H1 (cell line): ENCODE measurements around the gene KIF26A. TPM values are rescaled to one million over a fixed set of nuclear protein-coding genes. Genes with fewer than 3 reads are reported as not detected.
A peak's percentile ranks its signal among the peaks of the same experiment; 100 is the strongest.

Experiments used
- CTCF ChIA-PET: fragments of 300-600 bp; sonication (Branson Sonifier 250); formaldehyde crosslinking; loops from one replicate; lab custom pipeline; 2021; ENCODE audit not compliant: partially characterized antibody; lab: Charles Lee
- POLR2A ChIA-PET: fragments of 300-600 bp; sonication (Branson Sonifier 250); formaldehyde crosslinking; loops from one replicate; lab custom pipeline; 2021; ENCODE audit warnings: inconsistent platforms; ENCODE audit not compliant: partially characterized antibody; lab: Charles Lee
- DNase-seq, 2 experiments: peaks; one replicate each; pipeline versions ENCODE4 v3.0.0 to v3.0.0-alpha.2; 2010 to 2022; ENCODE audit warnings: low spot score in 2 of 2, low read depth in 1 of 2, mixed read lengths in 1 of 2
- FAIRE-seq: peaks from 2 replicates; lab custom pipeline; 2011; peaks lifted over from hg19 to GRCh38; lab: Jason Lieb, UNC
- H2AFZ ChIP-seq: 2 replicates; pipeline ENCODE4 v1.8.1; 2012; ENCODE audit warnings: low read length, inconsistent platforms
- H2AK5ac ChIP-seq: 2 replicates; pipeline ENCODE4 v1.6.1; 2013; ENCODE audit warnings: low read depth, low read length
- H2BK120ac ChIP-seq: replicated peaks from 2 replicates; pipeline ENCODE3; 2013; ENCODE audit warnings: low read depth, low read length, inconsistent platforms
- H2BK12ac ChIP-seq: 2 replicates; pipeline ENCODE4 v1.6.1; 2013; ENCODE audit warnings: low read depth, low read length
- H2BK15ac ChIP-seq: 2 replicates; pipeline ENCODE4 v1.6.1; 2013; ENCODE audit warnings: low read length
- H2BK20ac ChIP-seq: 2 replicates; pipeline ENCODE4 v1.6.1; 2013; ENCODE audit warnings: low read length
- H2BK5ac ChIP-seq: 2 replicates; pipeline ENCODE4 v1.6.1; 2013; ENCODE audit warnings: low read depth, low read length
- H3K14ac ChIP-seq: 2 replicates; pipeline ENCODE4 v1.6.1; 2013; ENCODE audit warnings: inconsistent platforms; ENCODE audit not compliant: insufficient read length
- H3K18ac ChIP-seq: 2 replicates; pipeline ENCODE4 v1.6.1; 2013; ENCODE audit warnings: low read length; ENCODE audit errors: extremely low read depth
- H3K23ac ChIP-seq: 2 replicates; pipeline ENCODE4 v1.6.1; 2013; ENCODE audit warnings: inconsistent platforms; ENCODE audit not compliant: insufficient read length
- H3K23me2 ChIP-seq: 2 replicates; pipeline ENCODE4 v1.6.1; 2013; ENCODE audit warnings: low read depth, low read length
- H3K27ac ChIP-seq: 2 replicates; pipeline ENCODE4 v1.6.1; 2011; ENCODE audit warnings: low read depth, low read length, inconsistent platforms
- H3K27me3 ChIP-seq, 4 experiments: replicated peaks in 1 of 4; 1 replicate in 1 of 4; 2 replicates in 3 of 4; pipeline versions ENCODE4 v1.6.1 to v1.8.1; 2011 to 2013; ENCODE audit warnings: low read length in 3 of 4, mild to moderate bottlenecking in 3 of 4, inconsistent platforms in 2 of 4, mixed read lengths in 2 of 4, moderate library complexity in 1 of 4; ENCODE audit not compliant: control insufficient read depth in 3 of 4, insufficient read depth in 3 of 4; ENCODE audit errors: extremely low read depth in 1 of 4
- H3K36me3 ChIP-seq, 4 experiments: 2 replicates each; pipeline versions ENCODE4 v1.6.1 to v1.8.1; 2011 to 2013; ENCODE audit warnings: mild to moderate bottlenecking in 4 of 4, low read length in 3 of 4, moderate library complexity in 2 of 4, control low read depth in 1 of 4, inconsistent platforms in 1 of 4; ENCODE audit not compliant: insufficient read depth in 4 of 4, control insufficient read depth in 2 of 4
- H3K4ac ChIP-seq: replicated peaks from 2 replicates; pipeline ENCODE3; 2013; ENCODE audit warnings: low read length, low read depth, mixed read lengths, inconsistent platforms; ENCODE audit not compliant: insufficient read length
- H3K4me1 ChIP-seq, 4 experiments: replicated peaks in 1 of 4; 1 replicate in 1 of 4; 2 replicates in 3 of 4; pipeline versions ENCODE4 v1.6.1 to v1.8.1; 2011 to 2013; ENCODE audit warnings: low read length in 3 of 4, inconsistent platforms in 2 of 4, mixed read lengths in 1 of 4; ENCODE audit not compliant: insufficient read depth in 4 of 4, control insufficient read depth in 3 of 4
- H3K4me2 ChIP-seq, 2 experiments: 2 replicates each; pipeline versions ENCODE4 v1.6.1 to v1.8.1; 2011 to 2013; ENCODE audit warnings: low read depth in 2 of 2, low read length in 2 of 2, control low read depth in 1 of 2, inconsistent platforms in 1 of 2, mild to moderate bottlenecking in 1 of 2; ENCODE audit not compliant: insufficient read depth in 1 of 2
- H3K4me3 ChIP-seq, 4 experiments: fragments of 200-600, 300-600 bp in 1 of 4; sonication (generic), shearing (Covaris generic), sonication (Bioruptor Twin) in 1 of 4; 2 replicates each; pipeline versions ENCODE4 v1.5.1 to v1.8.1; 2011 to 2016; ENCODE audit warnings: low read length in 4 of 4, low read depth in 3 of 4, control low read depth in 2 of 4, inconsistent platforms in 2 of 4, mild to moderate bottlenecking in 2 of 4, mixed read lengths in 1 of 4, moderate library complexity in 1 of 4; ENCODE audit not compliant: insufficient read depth in 2 of 4; ENCODE audit errors: extremely low read depth in 1 of 4
- H3K56ac ChIP-seq: replicated peaks from 2 replicates; pipeline ENCODE3; 2013; ENCODE audit warnings: low read depth, mild to moderate bottlenecking, mixed read lengths, low read length, inconsistent platforms; ENCODE audit not compliant: insufficient read length
- H3K79me1 ChIP-seq: 2 replicates; pipeline ENCODE4 v1.6.1; 2013; ENCODE audit warnings: low read depth, low read length, control low read depth
- H3K79me2 ChIP-seq, 2 experiments: 2 replicates each; pipeline versions ENCODE4 v1.6.1 to v1.8.1; 2012 to 2013; ENCODE audit warnings: low read length in 2 of 2, mild to moderate bottlenecking in 2 of 2, inconsistent platforms in 1 of 2; ENCODE audit not compliant: insufficient read depth in 2 of 2, control insufficient read depth in 1 of 2
- H3K9ac ChIP-seq, 4 experiments: replicated peaks in 1 of 4; 1 replicate in 1 of 4; 2 replicates in 3 of 4; pipeline versions ENCODE4 v1.6.1 to v1.8.1; 2011 to 2013; ENCODE audit warnings: low read depth in 3 of 4, low read length in 3 of 4, control low read depth in 2 of 4, mild to moderate bottlenecking in 2 of 4, moderate library complexity in 2 of 4, inconsistent platforms in 1 of 4; ENCODE audit errors: extremely low read depth in 1 of 4
- H3K9me3 ChIP-seq, 2 experiments: 2 replicates each; pipeline versions ENCODE4 v1.6.1 to v1.8.1; 2012 to 2013; ENCODE audit warnings: mild to moderate bottlenecking in 2 of 2, moderate library complexity in 2 of 2, control low read depth in 1 of 2, inconsistent platforms in 1 of 2, low read depth in 1 of 2, low read length in 1 of 2, mixed read lengths in 1 of 2; ENCODE audit not compliant: insufficient read depth in 2 of 2
- H4K20me1 ChIP-seq, 2 experiments: replicated peaks in 1 of 2; 2 replicates each; pipeline versions ENCODE3 to v1.8.1; 2011 to 2013; ENCODE audit warnings: inconsistent platforms in 2 of 2, low read length in 2 of 2, mild to moderate bottlenecking in 1 of 2; ENCODE audit not compliant: insufficient read depth in 2 of 2, control insufficient read depth in 1 of 2
- H4K5ac ChIP-seq: 2 replicates; pipeline ENCODE4 v1.6.1; 2013; ENCODE audit warnings: low read length, low read depth, mixed read lengths, inconsistent platforms; ENCODE audit not compliant: insufficient read length
- H4K8ac ChIP-seq: 2 replicates; pipeline ENCODE4 v1.8.0; 2013; ENCODE audit warnings: mild to moderate bottlenecking, moderate library complexity, low read length, inconsistent platforms; ENCODE audit not compliant: insufficient read depth; ENCODE audit errors: extremely low read depth
- H4K91ac ChIP-seq: replicated peaks from 2 replicates; pipeline ENCODE3; 2013; ENCODE audit warnings: low read length, mixed read lengths, inconsistent platforms; ENCODE audit not compliant: insufficient read length
- BCL11A ChIP-seq, 2 experiments: IDR thresholded peaks; one replicate each; pipeline ENCODE4 v1.6.1; 2011; ENCODE audit warnings: low read depth in 2 of 2, low read length in 2 of 2, mild to moderate bottlenecking in 2 of 2
- CBX5 ChIP-seq: fragments of 300-800, 300-1000 bp; sonication (generic); IDR thresholded peaks from 2 replicates; pipeline ENCODE4 v1.7.1; 2016; ENCODE audit warnings: antibody characterized with exemption, low read length, low read depth
- CHD1 ChIP-seq: IDR thresholded peaks from 2 replicates; pipeline ENCODE4 v1.6.1; 2012; ENCODE audit warnings: low read depth, low read length, improper control_type of control experiment
- EGR1 ChIP-seq: IDR thresholded peaks from 2 replicates; pipeline ENCODE4 v1.6.1; 2011; ENCODE audit warnings: low read depth, low read length, borderline replicate concordance
- KDM4A ChIP-seq: IDR thresholded peaks from one replicate; pipeline ENCODE4 v1.7.1; 2012; ENCODE audit warnings: low read depth, mild to moderate bottlenecking, moderate library complexity, low read length, inconsistent platforms; ENCODE audit not compliant: severe bottlenecking
- PHF8 ChIP-seq: fragments of 200-600 bp; sonication (generic); conservative IDR thresholded peaks from 2 replicates; pipeline ENCODE4 v1.7.1; 2012; ENCODE audit warnings: low read depth, mild to moderate bottlenecking, inconsistent platforms, low read length, moderate library complexity
- TEAD4 ChIP-seq: IDR thresholded peaks from 2 replicates; pipeline ENCODE4 v1.6.1; 2012; ENCODE audit warnings: low read depth, low read length, inconsistent platforms, mixed read lengths
- WGBS, 2 experiments: shearing (Covaris generic) in 1 of 2; methylation state at CpG; one replicate each; pipeline versions ENCODE4 v1.1.6 to v1.1.7; 2013 to 2015; ENCODE audit warnings: low lambda C conversion rate in 2 of 2, mixed read lengths in 2 of 2, inconsistent platforms in 1 of 2, low coverage in 1 of 2, missing lambda C conversion rate in 1 of 2; ENCODE audit not compliant: insufficient replicate concordance in 2 of 2, insufficient coverage in 1 of 2, insufficient read length in 1 of 2; ENCODE audit errors: extremely low coverage in 1 of 2, missing lambda C conversion rate in 1 of 2; 5-methylcytosine and 5-hydroxymethylcytosine counted together
- polyA plus RNA-seq, 7 experiments: library from polyadenylated mRNA; depleted of rRNA in 3 of 7; stranded (reverse) in 5 of 7; unstranded in 2 of 7; fragments of >200 nt in 5 of 7; fragments of 200-250 nt in 2 of 7; gene quantifications; 1 replicate in 5 of 7; 2 replicates in 1 of 7; 4 replicates in 1 of 7; pipeline versions ENCODE4 v1.2.1 to v1.2.3, GENCODE V29; 2011 to 2013; ENCODE audit warnings: missing spikeins in 2 of 7, mixed read lengths in 2 of 7
- total RNA-seq: library from RNA; stranded (reverse); fragmentation: NEBNext Ultra II Directional; extraction: Animal tissue kit (Norgen Biotek cat#: 25700); gene quantifications from 2 replicates; pipeline ENCODE4 v1.2.1, GENCODE V29; 2021
- TF ChIP-seq, protein P1 (sequence below): IDR thresholded peaks from 2 replicates; pipeline ENCODE4 v1.6.1; 2011; ENCODE audit warnings: low read depth, mild to moderate bottlenecking, low read length; ENCODE audit not compliant: insufficient read depth
- TF ChIP-seq, protein P2 (sequence below): IDR thresholded peaks from 2 replicates; pipeline ENCODE4 v1.6.1; 2011; ENCODE audit warnings: low read length, improper control_type of control experiment

KIF26A gene
- total and polyA plus RNA-seq, 2 of the 8 experiments (the other 6 are each of a cell fraction or from before 2014, with no cell fraction given) = 11.5 to 41.6 TPM

DNA sequence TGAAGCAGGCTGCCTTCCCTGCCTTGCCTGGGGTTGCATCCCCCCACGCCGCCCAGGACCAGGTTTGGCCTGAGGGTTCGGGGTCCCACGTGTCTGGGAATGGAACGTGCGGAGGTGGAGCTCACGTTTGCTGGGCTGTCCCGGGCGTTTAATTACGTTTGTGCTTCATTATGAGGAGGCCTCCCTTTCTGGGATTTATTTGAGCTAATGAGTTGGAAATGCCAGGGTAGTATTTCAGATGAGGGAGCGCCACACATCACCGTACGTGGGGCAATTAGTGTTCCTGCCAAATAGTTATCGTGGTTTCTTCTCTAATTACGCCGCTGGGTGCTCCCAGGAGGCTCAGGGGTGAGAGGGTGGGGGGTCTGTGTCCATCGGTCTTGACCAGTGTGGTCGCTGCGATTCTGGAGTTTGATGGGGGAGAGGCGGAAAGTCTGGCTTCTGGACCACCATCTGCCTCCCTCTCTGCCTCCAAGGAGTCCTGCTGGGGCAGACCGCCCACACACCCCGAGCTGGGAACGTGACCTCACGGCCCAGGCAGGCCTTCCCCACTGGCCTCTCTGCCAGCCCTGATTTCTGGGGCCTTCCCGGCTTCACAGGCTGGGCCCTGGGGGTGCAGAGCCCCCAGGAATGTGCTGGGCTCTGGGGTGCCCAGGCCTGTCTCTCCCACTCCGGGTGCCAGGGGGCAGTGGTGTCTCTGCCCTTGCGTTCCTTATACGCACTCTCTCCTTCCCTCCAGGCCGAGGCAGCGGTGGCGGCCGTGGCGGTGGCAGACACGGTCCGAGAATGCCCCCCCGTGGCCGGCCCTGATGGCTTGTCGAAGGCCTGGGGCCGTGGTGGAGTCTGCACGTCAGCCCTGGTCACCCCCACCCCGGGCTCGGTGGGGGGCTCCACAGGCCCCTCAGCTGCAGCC lies 18.9 kb downstream of the KIF26A start:
- CTCF ChIA-PET = interaction anchor here (0.6 to 3.0 kb wide), 8 partner anchors 9 to 202 kb away, joined by 3 to 16 read pairs (median 3); no protein-coding TSS in a partner anchor
- Histone ChIP-seq H2BK5ac (no peak overlapping the region), H2AFZ (no peak overlapping the region), H3K18ac (no peak overlapping the region; the same call in 1 of the 2 replicates), H4K91ac (no peak overlapping the region), H3K79me1 (peaks cover 30% of the 10 kb centered on the region), H3K4ac (no peak overlapping the region), H4K5ac (no peak overlapping the region), H3K4me2 (no peak overlapping the region), H3K36me3 (peaks cover 0 to 8% (median 7%) of the 10 kb centered on the region in 4 experiments; a peak in 4 of 8 replicates), H4K8ac (peak overlapping the region; percentile 45; the same call in 1 of the 2 replicates), H2AK5ac (no peak overlapping the region), H3K56ac (no peak overlapping the region), H3K4me1 (no peaks in the 10 kb centered on the region; a peak in 1 of 7 replicates), H3K4me3 (no peak overlapping the region), H3K14ac (no peak overlapping the region), H3K27me3 (no peaks in the 10 kb centered on the region), H3K23me2 (no peaks in the 10 kb centered on the region), H3K79me2 (peaks cover 0 to 18% of the 10 kb centered on the region in 2 experiments; a peak in 2 of 4 replicates), H4K20me1 (peaks cover 2 to 19% of the 10 kb centered on the region in 2 experiments), H2BK15ac (no peak overlapping the region), H2BK120ac (no peak overlapping the region), H3K23ac (no peak overlapping the region), H2BK20ac (no peak overlapping the region), H3K9ac (no peak overlapping the region), H2BK12ac (no peak overlapping the region), H3K27ac (no peak overlapping the region), H3K9me3 (no peaks in the 10 kb centered on the region)
- POLR2A ChIA-PET = no interaction called here
- DNase-seq = no peak
- 88% methylated on average over 35 of the region's 42 CpGs; no CpG with 5 or more reads in 1 of the 2 experiments for WGBS, 2 experiments
- no peak for FAIRE-seq
- TF ChIP-seq EGR1 (peak; percentile 42; the same call in 1 of the 2 replicates), TEAD4 (peak; percentile 35; the same call in 1 of the 2 replicates), BCL11A (IDR thresholded peaks at IDR 0.05; ENCODE audit: low read depth in 2 of 2, low read length in 2 of 2) (no peak), CBX5 (no peak), CHD1 (no peak), PHF8 (no peak), KDM4A (no peak)
- TF ChIP-seq, protein P1, sequence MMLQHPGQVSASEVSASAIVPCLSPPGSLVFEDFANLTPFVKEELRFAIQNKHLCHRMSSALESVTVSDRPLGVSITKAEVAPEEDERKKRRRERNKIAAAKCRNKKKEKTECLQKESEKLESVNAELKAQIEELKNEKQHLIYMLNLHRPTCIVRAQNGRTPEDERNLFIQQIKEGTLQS = no peak
- TF ChIP-seq, protein P2, sequence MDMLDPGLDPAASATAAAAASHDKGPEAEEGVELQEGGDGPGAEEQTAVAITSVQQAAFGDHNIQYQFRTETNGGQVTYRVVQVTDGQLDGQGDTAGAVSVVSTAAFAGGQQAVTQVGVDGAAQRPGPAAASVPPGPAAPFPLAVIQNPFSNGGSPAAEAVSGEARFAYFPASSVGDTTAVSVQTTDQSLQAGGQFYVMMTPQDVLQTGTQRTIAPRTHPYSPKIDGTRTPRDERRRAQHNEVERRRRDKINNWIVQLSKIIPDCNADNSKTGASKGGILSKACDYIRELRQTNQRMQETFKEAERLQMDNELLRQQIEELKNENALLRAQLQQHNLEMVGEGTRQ = no peak
